H9 (cell line): ENCODE results near the gene LRMDA. TPM values are rescaled to one million over a fixed set of nuclear protein-coding genes. Genes with fewer than 3 reads are reported as not detected.

Experiments used
- DNase-seq: peaks from one replicate; pipeline ENCODE4 v3.0.0-alpha.2; 2017
- H2AFZ ChIP-seq: one replicate; pipeline ENCODE4 v1.6.1; 2013; ENCODE audit warnings: mild to moderate bottlenecking, low read length, control low read depth, moderate library complexity
- H2AK5ac ChIP-seq: 2 replicates; pipeline ENCODE4 v1.6.1; 2013; ENCODE audit warnings: low read length, control low read depth, mixed read lengths; ENCODE audit not compliant: insufficient read length
- H2BK120ac ChIP-seq: one replicate; pipeline ENCODE4 v1.6.1; 2013; ENCODE audit warnings: low read depth, mild to moderate bottlenecking, low read length, control low read depth, inconsistent platforms; ENCODE audit not compliant: poor library complexity, severe bottlenecking
- H2BK12ac ChIP-seq: 2 replicates; pipeline ENCODE4 v1.6.1; 2013; ENCODE audit warnings: low read length, control low read depth, mixed read lengths, low read depth; ENCODE audit not compliant: insufficient read length
- H2BK15ac ChIP-seq: 2 replicates; pipeline ENCODE4 v1.6.1; 2013; ENCODE audit warnings: low read depth, low read length, control low read depth
- H2BK20ac ChIP-seq: one replicate; pipeline ENCODE4 v1.6.1; 2013; ENCODE audit warnings: low read depth, mild to moderate bottlenecking, low read length, control low read depth, inconsistent platforms; ENCODE audit not compliant: poor library complexity, severe bottlenecking
- H2BK5ac ChIP-seq: 2 replicates; pipeline ENCODE4 v1.6.1; 2013; ENCODE audit warnings: low read length, control low read depth, mixed read lengths; ENCODE audit not compliant: insufficient read length
- H3K14ac ChIP-seq: 2 replicates; pipeline ENCODE4 v1.6.1; 2013; ENCODE audit warnings: low read length, control low read depth; ENCODE audit not compliant: insufficient read depth
- H3K18ac ChIP-seq: 2 replicates; pipeline ENCODE4 v1.6.1; 2013; ENCODE audit warnings: low read depth, mild to moderate bottlenecking, mixed read lengths, low read length, control low read depth; ENCODE audit not compliant: insufficient read length
- H3K23ac ChIP-seq: 2 replicates; pipeline ENCODE4 v1.6.1; 2013; ENCODE audit warnings: low read length, control low read depth, mixed read lengths, low read depth; ENCODE audit not compliant: insufficient read length
- H3K23me2 ChIP-seq: 2 replicates; pipeline ENCODE4 v1.6.1; 2013; ENCODE audit warnings: low read depth, mild to moderate bottlenecking, mixed read lengths, low read length, control low read depth; ENCODE audit not compliant: insufficient read length, poor library complexity, severe bottlenecking
- H3K27ac ChIP-seq: 2 replicates; pipeline ENCODE4 v1.5.1; 2013; ENCODE audit warnings: low read length, control low read depth, mixed read lengths, low read depth; ENCODE audit not compliant: insufficient read length
- H3K27me3 ChIP-seq: 2 replicates; pipeline ENCODE4 v1.6.1; 2013; ENCODE audit warnings: low read length, control low read depth, inconsistent platforms; ENCODE audit not compliant: insufficient read depth
- H3K4ac ChIP-seq: 2 replicates; pipeline ENCODE4 v1.6.1; 2013; ENCODE audit warnings: low read depth, mild to moderate bottlenecking, control low read depth, inconsistent platforms, low read length, moderate library complexity
- H3K4me1 ChIP-seq: 2 replicates; pipeline ENCODE4 v1.6.1; 2013; ENCODE audit warnings: low read length, control low read depth, inconsistent platforms; ENCODE audit not compliant: insufficient read depth
- H3K4me2 ChIP-seq: 2 replicates; pipeline ENCODE4 v1.6.1; 2013; ENCODE audit warnings: low read length, control low read depth, mixed read lengths; ENCODE audit not compliant: insufficient read length, insufficient read depth
- H3K56ac ChIP-seq: 2 replicates; pipeline ENCODE4 v1.6.1; 2013; ENCODE audit warnings: low read depth, mild to moderate bottlenecking, mixed read lengths, low read length, control low read depth; ENCODE audit not compliant: insufficient read length
- H3K79me1 ChIP-seq: 2 replicates; pipeline ENCODE4 v1.6.1; 2013; ENCODE audit warnings: low read depth, mild to moderate bottlenecking, moderate library complexity, low read length, control low read depth, inconsistent platforms; ENCODE audit not compliant: insufficient read depth, poor library complexity, severe bottlenecking
- H3K79me2 ChIP-seq: 2 replicates; pipeline ENCODE4 v1.6.1; 2013; ENCODE audit warnings: low read length, control low read depth, inconsistent platforms; ENCODE audit not compliant: insufficient read depth
- H3K9ac ChIP-seq: 2 replicates; pipeline ENCODE4 v1.6.1; 2013; ENCODE audit warnings: low read length, control low read depth, mixed read lengths; ENCODE audit not compliant: insufficient read length; ENCODE audit errors: extremely low read depth
- H3K9me3 ChIP-seq: one replicate; pipeline ENCODE4 v1.6.1; 2013; ENCODE audit warnings: low read depth, low read length, inconsistent platforms; ENCODE audit not compliant: control insufficient read depth
- H3T11ph ChIP-seq: one replicate; pipeline ENCODE4 v1.6.1; 2013; ENCODE audit warnings: mild to moderate bottlenecking, low read length, control low read depth, inconsistent platforms
- H4K20me1 ChIP-seq: one replicate; pipeline ENCODE4 v1.6.1; 2013; ENCODE audit not compliant: control insufficient read depth, insufficient read length, insufficient read depth
- H4K5ac ChIP-seq: 2 replicates; pipeline ENCODE4 v1.6.1; 2013; ENCODE audit warnings: low read depth, mild to moderate bottlenecking, mixed read lengths, low read length, control low read depth; ENCODE audit not compliant: insufficient read length
- H4K8ac ChIP-seq: replicated peaks from 2 replicates; pipeline ENCODE4 v1.6.1; 2013; ENCODE audit warnings: low read length, control low read depth, mixed read lengths, low read depth; ENCODE audit not compliant: insufficient read length
- H4K91ac ChIP-seq: 2 replicates; pipeline ENCODE4 v1.6.1; 2013; ENCODE audit warnings: low read depth, mild to moderate bottlenecking, moderate library complexity, mixed read lengths, low read length, control low read depth; ENCODE audit not compliant: insufficient read length
- H3K27ac Mint-ChIP-seq, 3 experiments: 2 replicates in 2 of 3; 3 replicates in 1 of 3; pipeline ENCODE4 v1.8.0; 2020 to 2021; ENCODE audit warnings: mixed read lengths in 3 of 3, mild to moderate bottlenecking in 1 of 3, moderate library complexity in 1 of 3
- H3K27me3 Mint-ChIP-seq: 2 replicates; pipeline ENCODE4 v1.8.0; 2021; ENCODE audit warnings: low read depth, mild to moderate bottlenecking, moderate library complexity, mixed read lengths
- H3K36me3 Mint-ChIP-seq, 3 experiments: 2 replicates in 2 of 3; 3 replicates in 1 of 3; pipeline ENCODE4 v1.8.0; 2020 to 2021; ENCODE audit warnings: low read depth in 3 of 3, mixed read lengths in 3 of 3; ENCODE audit not compliant: insufficient read depth in 1 of 3
- H3K4me1 Mint-ChIP-seq, 2 experiments: 2 replicates each; pipeline ENCODE4 v1.8.0; 2020; ENCODE audit warnings: mixed read lengths in 2 of 2
- H3K4me3 Mint-ChIP-seq, 2 experiments: 2 replicates in 1 of 2; 3 replicates in 1 of 2; pipeline ENCODE4 v1.8.0; 2020 to 2021; ENCODE audit warnings: mild to moderate bottlenecking in 2 of 2, mixed read lengths in 2 of 2, moderate library complexity in 1 of 2
- H3K9me3 Mint-ChIP-seq, 2 experiments: 2 replicates in 1 of 2; 3 replicates in 1 of 2; pipeline ENCODE4 v1.8.0; 2020; ENCODE audit warnings: mild to moderate bottlenecking in 2 of 2, mixed read lengths in 2 of 2, moderate library complexity in 1 of 2
- CTCF ChIP-seq: fragments of 200-600 bp; sonication (generic); conservative IDR thresholded peaks from 3 replicates; pipeline ENCODE4 v1.8.0; 2021; ENCODE audit warnings: antibody characterized with exemption, mild to moderate bottlenecking
- WGBS: extraction: QIAGEN DNeasy Blood & Tissue Kit; methylation state at CpG from one replicate; pipeline ENCODE4 v1.1.7; 2013; ENCODE audit warnings: missing lambda C conversion rate, low lambda C conversion rate, mixed read lengths; ENCODE audit not compliant: insufficient read length; ENCODE audit errors: extremely low coverage; 5-methylcytosine and 5-hydroxymethylcytosine counted together
- total RNA-seq: library from RNA; stranded (reverse); gene quantifications from 2 replicates; pipeline ENCODE4 v1.2.1, GENCODE V29; 2021

The LRMDA gene
- total RNA-seq, 1 experiment from 2014 or later = 1.8 TPM

- no peak overlapping the region for H2BK120ac ChIP-seq
- H3K4me3 Mint-ChIP-seq = no peak overlapping the region
- no peak overlapping the region for H2AK5ac ChIP-seq
- H4K20me1 ChIP-seq = no peaks in the 10 kb centered on the region
- H3K27ac ChIP-seq = no peak overlapping the region
- H4K91ac ChIP-seq = no peak overlapping the region
- H3K23ac ChIP-seq = no peak overlapping the region
- H3K9ac ChIP-seq = no peak overlapping the region
- no peak overlapping the region for H3K27ac Mint-ChIP-seq
- no peak for DNase-seq
- H3K4ac ChIP-seq = no peak overlapping the region
- no peak overlapping the region for H3T11ph ChIP-seq
- no peak for TF ChIP-seq CTCF
- H2BK15ac ChIP-seq = no peak overlapping the region
- H3K36me3 Mint-ChIP-seq = no peaks in the 10 kb centered on the region; a peak in 1 of 7 replicates
- peaks cover 24% of the 10 kb centered on the region for H3K27me3 Mint-ChIP-seq
- H3K79me2 ChIP-seq = no peaks in the 10 kb centered on the region
- H2BK20ac ChIP-seq = no peak overlapping the region
- no peak overlapping the region for H2AFZ ChIP-seq
- H3K18ac ChIP-seq = no peak overlapping the region
- H2BK5ac ChIP-seq = no peak overlapping the region
- no peaks in the 10 kb centered on the region for H3K9me3 Mint-ChIP-seq
- no peak overlapping the region for H3K56ac ChIP-seq
- H3K4me2 ChIP-seq = no peak overlapping the region
- no peak overlapping the region for H4K5ac ChIP-seq
- WGBS = no CpG with 5 or more reads among the region's 4 CpGs
- H2BK12ac ChIP-seq = no peak overlapping the region
- no peak overlapping the region for H4K8ac ChIP-seq
- H3K4me1 ChIP-seq = no peaks in the 10 kb centered on the region
- H3K14ac ChIP-seq = no peak overlapping the region
- H3K23me2 ChIP-seq = no peaks in the 10 kb centered on the region
- no peaks in the 10 kb centered on the region for H3K9me3 ChIP-seq
- H3K27me3 ChIP-seq = no peaks in the 10 kb centered on the region; the same call in 1 of the 2 replicates
- peaks cover 10 to 25% of the 10 kb centered on the region in 2 experiments for H3K4me1 Mint-ChIP-seq
- H3K79me1 ChIP-seq = no peaks in the 10 kb centered on the region
These were observed 682.5 kb downstream of the LRMDA start for GRCh38 chr10:76113952-76114351.
